H1 (cell line): Measurements from ENCODE around the gene ENTREP3. TPM values are rescaled to one million over a fixed set of nuclear protein-coding genes. Genes with fewer than 3 reads are reported as not detected.

ENCODE experiments used
- CTCF ChIA-PET: fragments of 300-600 bp; sonication (Branson Sonifier 250); formaldehyde crosslinking; loops from one replicate; lab custom pipeline; 2021; ENCODE audit not compliant: partially characterized antibody; lab: Charles Lee
- POLR2A ChIA-PET: fragments of 300-600 bp; sonication (Branson Sonifier 250); formaldehyde crosslinking; loops from one replicate; lab custom pipeline; 2021; ENCODE audit warnings: inconsistent platforms; ENCODE audit not compliant: partially characterized antibody; lab: Charles Lee
- DNase-seq, 2 experiments: peaks; one replicate each; pipeline versions ENCODE4 v3.0.0 to v3.0.0-alpha.2; 2010 to 2022; ENCODE audit warnings: low spot score in 2 of 2, low read depth in 1 of 2, mixed read lengths in 1 of 2
- FAIRE-seq: peaks from 2 replicates; lab custom pipeline; 2011; peaks lifted over from hg19 to GRCh38; lab: Jason Lieb, UNC
- H2AFZ ChIP-seq: 2 replicates; pipeline ENCODE4 v1.8.1; 2012; ENCODE audit warnings: low read length, inconsistent platforms
- H2AK5ac ChIP-seq: 2 replicates; pipeline ENCODE4 v1.6.1; 2013; ENCODE audit warnings: low read depth, low read length
- H2BK120ac ChIP-seq: replicated peaks from 2 replicates; pipeline ENCODE3; 2013; ENCODE audit warnings: low read depth, low read length, inconsistent platforms
- H2BK12ac ChIP-seq: 2 replicates; pipeline ENCODE4 v1.6.1; 2013; ENCODE audit warnings: low read depth, low read length
- H2BK15ac ChIP-seq: 2 replicates; pipeline ENCODE4 v1.6.1; 2013; ENCODE audit warnings: low read length
- H2BK20ac ChIP-seq: 2 replicates; pipeline ENCODE4 v1.6.1; 2013; ENCODE audit warnings: low read length
- H2BK5ac ChIP-seq: 2 replicates; pipeline ENCODE4 v1.6.1; 2013; ENCODE audit warnings: low read depth, low read length
- H3K14ac ChIP-seq: 2 replicates; pipeline ENCODE4 v1.6.1; 2013; ENCODE audit warnings: inconsistent platforms; ENCODE audit not compliant: insufficient read length
- H3K18ac ChIP-seq: 2 replicates; pipeline ENCODE4 v1.6.1; 2013; ENCODE audit warnings: low read length; ENCODE audit errors: extremely low read depth
- H3K23ac ChIP-seq: 2 replicates; pipeline ENCODE4 v1.6.1; 2013; ENCODE audit warnings: inconsistent platforms; ENCODE audit not compliant: insufficient read length
- H3K23me2 ChIP-seq: 2 replicates; pipeline ENCODE4 v1.6.1; 2013; ENCODE audit warnings: low read depth, low read length
- H3K27ac ChIP-seq: 2 replicates; pipeline ENCODE4 v1.6.1; 2011; ENCODE audit warnings: low read depth, low read length, inconsistent platforms
- H3K27me3 ChIP-seq, 4 experiments: replicated peaks in 1 of 4; 1 replicate in 1 of 4; 2 replicates in 3 of 4; pipeline versions ENCODE4 v1.6.1 to v1.8.1; 2011 to 2013; ENCODE audit warnings: low read length in 3 of 4, mild to moderate bottlenecking in 3 of 4, inconsistent platforms in 2 of 4, mixed read lengths in 2 of 4, moderate library complexity in 1 of 4; ENCODE audit not compliant: control insufficient read depth in 3 of 4, insufficient read depth in 3 of 4; ENCODE audit errors: extremely low read depth in 1 of 4
- H3K36me3 ChIP-seq, 4 experiments: 2 replicates each; pipeline versions ENCODE4 v1.6.1 to v1.8.1; 2011 to 2013; ENCODE audit warnings: mild to moderate bottlenecking in 4 of 4, low read length in 3 of 4, moderate library complexity in 2 of 4, control low read depth in 1 of 4, inconsistent platforms in 1 of 4; ENCODE audit not compliant: insufficient read depth in 4 of 4, control insufficient read depth in 2 of 4
- H3K4ac ChIP-seq: replicated peaks from 2 replicates; pipeline ENCODE3; 2013; ENCODE audit warnings: low read length, low read depth, mixed read lengths, inconsistent platforms; ENCODE audit not compliant: insufficient read length
- H3K4me1 ChIP-seq, 4 experiments: replicated peaks in 1 of 4; 1 replicate in 1 of 4; 2 replicates in 3 of 4; pipeline versions ENCODE4 v1.6.1 to v1.8.1; 2011 to 2013; ENCODE audit warnings: low read length in 3 of 4, inconsistent platforms in 2 of 4, mixed read lengths in 1 of 4; ENCODE audit not compliant: insufficient read depth in 4 of 4, control insufficient read depth in 3 of 4
- H3K4me2 ChIP-seq, 2 experiments: 2 replicates each; pipeline versions ENCODE4 v1.6.1 to v1.8.1; 2011 to 2013; ENCODE audit warnings: low read depth in 2 of 2, low read length in 2 of 2, control low read depth in 1 of 2, inconsistent platforms in 1 of 2, mild to moderate bottlenecking in 1 of 2; ENCODE audit not compliant: insufficient read depth in 1 of 2
- H3K4me3 ChIP-seq, 4 experiments: fragments of 200-600, 300-600 bp in 1 of 4; sonication (generic), shearing (Covaris generic), sonication (Bioruptor Twin) in 1 of 4; 2 replicates each; pipeline versions ENCODE4 v1.5.1 to v1.8.1; 2011 to 2016; ENCODE audit warnings: low read length in 4 of 4, low read depth in 3 of 4, control low read depth in 2 of 4, inconsistent platforms in 2 of 4, mild to moderate bottlenecking in 2 of 4, mixed read lengths in 1 of 4, moderate library complexity in 1 of 4; ENCODE audit not compliant: insufficient read depth in 2 of 4; ENCODE audit errors: extremely low read depth in 1 of 4
- H3K56ac ChIP-seq: replicated peaks from 2 replicates; pipeline ENCODE3; 2013; ENCODE audit warnings: low read depth, mild to moderate bottlenecking, mixed read lengths, low read length, inconsistent platforms; ENCODE audit not compliant: insufficient read length
- H3K79me1 ChIP-seq: 2 replicates; pipeline ENCODE4 v1.6.1; 2013; ENCODE audit warnings: low read depth, low read length, control low read depth
- H3K79me2 ChIP-seq, 2 experiments: 2 replicates each; pipeline versions ENCODE4 v1.6.1 to v1.8.1; 2012 to 2013; ENCODE audit warnings: low read length in 2 of 2, mild to moderate bottlenecking in 2 of 2, inconsistent platforms in 1 of 2; ENCODE audit not compliant: insufficient read depth in 2 of 2, control insufficient read depth in 1 of 2
- H3K9ac ChIP-seq, 4 experiments: replicated peaks in 1 of 4; 1 replicate in 1 of 4; 2 replicates in 3 of 4; pipeline versions ENCODE4 v1.6.1 to v1.8.1; 2011 to 2013; ENCODE audit warnings: low read depth in 3 of 4, low read length in 3 of 4, control low read depth in 2 of 4, mild to moderate bottlenecking in 2 of 4, moderate library complexity in 2 of 4, inconsistent platforms in 1 of 4; ENCODE audit errors: extremely low read depth in 1 of 4
- H3K9me3 ChIP-seq, 2 experiments: 2 replicates each; pipeline versions ENCODE4 v1.6.1 to v1.8.1; 2012 to 2013; ENCODE audit warnings: mild to moderate bottlenecking in 2 of 2, moderate library complexity in 2 of 2, control low read depth in 1 of 2, inconsistent platforms in 1 of 2, low read depth in 1 of 2, low read length in 1 of 2, mixed read lengths in 1 of 2; ENCODE audit not compliant: insufficient read depth in 2 of 2
- H4K20me1 ChIP-seq, 2 experiments: replicated peaks in 1 of 2; 2 replicates each; pipeline versions ENCODE3 to v1.8.1; 2011 to 2013; ENCODE audit warnings: inconsistent platforms in 2 of 2, low read length in 2 of 2, mild to moderate bottlenecking in 1 of 2; ENCODE audit not compliant: insufficient read depth in 2 of 2, control insufficient read depth in 1 of 2
- H4K5ac ChIP-seq: 2 replicates; pipeline ENCODE4 v1.6.1; 2013; ENCODE audit warnings: low read length, low read depth, mixed read lengths, inconsistent platforms; ENCODE audit not compliant: insufficient read length
- H4K8ac ChIP-seq: 2 replicates; pipeline ENCODE4 v1.8.0; 2013; ENCODE audit warnings: mild to moderate bottlenecking, moderate library complexity, low read length, inconsistent platforms; ENCODE audit not compliant: insufficient read depth; ENCODE audit errors: extremely low read depth
- H4K91ac ChIP-seq: replicated peaks from 2 replicates; pipeline ENCODE3; 2013; ENCODE audit warnings: low read length, mixed read lengths, inconsistent platforms; ENCODE audit not compliant: insufficient read length
- ATF3 ChIP-seq: IDR thresholded peaks from 2 replicates; pipeline ENCODE4 v1.6.1; 2011; ENCODE audit warnings: low read depth, mild to moderate bottlenecking, low read length; ENCODE audit not compliant: insufficient read depth
- CEBPB ChIP-seq: IDR thresholded peaks from 2 replicates; pipeline ENCODE4 v1.6.1; 2012; ENCODE audit warnings: low read depth, low read length
- NANOG ChIP-seq: IDR thresholded peaks from 2 replicates; pipeline ENCODE4 v1.6.1; 2011; ENCODE audit warnings: low read length, low read depth, mild to moderate bottlenecking, inconsistent platforms; ENCODE audit not compliant: insufficient read depth, poor library complexity, severe bottlenecking
- POLR2A ChIP-seq, 2 experiments: IDR thresholded peaks; 1 replicate in 1 of 2; 2 replicates in 1 of 2; pipeline ENCODE4 v1.6.1; 2011; ENCODE audit warnings: low read depth in 2 of 2, low read length in 2 of 2, mild to moderate bottlenecking in 2 of 2; ENCODE audit errors: control extremely low read depth in 1 of 2
- SP1 ChIP-seq: IDR thresholded peaks from 2 replicates; pipeline ENCODE4 v1.6.1; 2011; ENCODE audit warnings: low read depth, low read length
- SP4 ChIP-seq: IDR thresholded peaks from 2 replicates; pipeline ENCODE4 v1.6.1; 2012; ENCODE audit warnings: low read length, inconsistent platforms
- USF2 ChIP-seq: IDR thresholded peaks from 2 replicates; pipeline ENCODE4 v1.6.1; 2011; ENCODE audit warnings: low read length, improper control_type of control experiment
- WGBS, 2 experiments: shearing (Covaris generic) in 1 of 2; methylation state at CpG; one replicate each; pipeline versions ENCODE4 v1.1.6 to v1.1.7; 2013 to 2015; ENCODE audit warnings: low lambda C conversion rate in 2 of 2, mixed read lengths in 2 of 2, inconsistent platforms in 1 of 2, low coverage in 1 of 2, missing lambda C conversion rate in 1 of 2; ENCODE audit not compliant: insufficient replicate concordance in 2 of 2, insufficient coverage in 1 of 2, insufficient read length in 1 of 2; ENCODE audit errors: extremely low coverage in 1 of 2, missing lambda C conversion rate in 1 of 2; 5-methylcytosine and 5-hydroxymethylcytosine counted together
- polyA plus RNA-seq, 7 experiments: library from polyadenylated mRNA; depleted of rRNA in 3 of 7; stranded (reverse) in 5 of 7; unstranded in 2 of 7; fragments of >200 nt in 5 of 7; fragments of 200-250 nt in 2 of 7; gene quantifications; 1 replicate in 5 of 7; 2 replicates in 1 of 7; 4 replicates in 1 of 7; pipeline versions ENCODE4 v1.2.1 to v1.2.3, GENCODE V29; 2011 to 2013; ENCODE audit warnings: missing spikeins in 2 of 7, mixed read lengths in 2 of 7
- total RNA-seq: library from RNA; stranded (reverse); fragmentation: NEBNext Ultra II Directional; extraction: Animal tissue kit (Norgen Biotek cat#: 25700); gene quantifications from 2 replicates; pipeline ENCODE4 v1.2.1, GENCODE V29; 2021
- TF ChIP-seq, protein P1 (sequence below), 3 experiments: IDR thresholded peaks; 1 replicate in 2 of 3; 2 replicates in 1 of 3; pipeline versions ENCODE4 v1.5.1 to v1.6.1; 2011; ENCODE audit warnings: low read length in 3 of 3, mild to moderate bottlenecking in 3 of 3, inconsistent platforms in 2 of 3, low read depth in 1 of 3, moderate library complexity in 1 of 3; ENCODE audit not compliant: insufficient read depth in 1 of 3; ENCODE audit errors: control extremely low read depth in 1 of 3

The ENTREP3 gene
- total and polyA plus RNA-seq, 2 of the 8 experiments (the other 6 are each of a cell fraction or from before 2014, with no cell fraction given) = 22.8 to 52.2 TPM

GRCh38 chr1:155300553-155301329, 45.5 kb upstream of the ENTREP3 start:
- H3K79me2 ChIP-seq = no peaks in the 10 kb centered on the region
- H3K79me1 ChIP-seq = no peaks in the 10 kb centered on the region
- H3K14ac ChIP-seq = no peak overlapping the region
- H3K4me2 ChIP-seq = no peak overlapping the region
- H3K56ac ChIP-seq = no peak overlapping the region
- H3K23ac ChIP-seq = no peak overlapping the region
- H2BK5ac ChIP-seq = no peak overlapping the region
- H3K4me3 ChIP-seq = no peak overlapping the region
- no peak overlapping the region for H3K18ac ChIP-seq
- no peak overlapping the region for H2BK15ac ChIP-seq
- H3K23me2 ChIP-seq = 0 out of 2 replicates have a peak, but pooled peaks cover under 1% of the 10 kb centered on the region
- H3K36me3 ChIP-seq = no peaks in the 10 kb centered on the region
- ChIA-PET POLR2A (interaction anchor here (1.1 to 2.2 kb wide), 4 partner anchors 34 to 105 kb away, joined by 3 to 6 read pairs (median 4); partner anchors contain the start of gene SCAMP3), CTCF (interaction anchor here (1.4 to 2.9 kb wide), 6 partner anchors 9 to 50 kb away, joined by 4 to 14 read pairs (median 7); no protein-coding TSS in a partner anchor)
- no peak overlapping the region for H2BK12ac ChIP-seq
- 93% methylated on average over 9 of the region's 9 CpGs; no CpG with 5 or more reads in 1 of the 2 experiments for WGBS, 2 experiments
- H2AK5ac ChIP-seq = peak overlapping the region; percentile 65; the same call in 1 of the 2 replicates
- H4K91ac ChIP-seq = no peak overlapping the region
- FAIRE-seq (no peak), DNase-seq (no peak)
- H3K4ac ChIP-seq = no peak overlapping the region
- no peaks in the 10 kb centered on the region for H3K9me3 ChIP-seq
- no peak overlapping the region for H3K9ac ChIP-seq
- no peaks in the 10 kb centered on the region for H4K20me1 ChIP-seq
- no peak overlapping the region for H4K5ac ChIP-seq
- no peak overlapping the region for H2BK20ac ChIP-seq
- H3K27ac ChIP-seq = no peak overlapping the region
- H3K27me3 ChIP-seq = no peaks in the 10 kb centered on the region; a peak in 2 of 7 replicates
- H3K4me1 ChIP-seq = peaks cover 3 to 13% (median 3%) of the 10 kb centered on the region in 4 experiments; a peak in 6 of 7 replicates
- H2AFZ ChIP-seq = no peak overlapping the region
- no peak overlapping the region; the same call in 1 of the 2 replicates for H4K8ac ChIP-seq
- H2BK120ac ChIP-seq = no peak overlapping the region
- no peak for TF ChIP-seq POLR2A (IDR thresholded peaks at IDR 0.05; ENCODE audit: control extremely low read depth in 1 of 2, low read depth in 2 of 2, low read length in 2 of 2)
- TF ChIP-seq CEBPB = no peak
- TF ChIP-seq, protein P1, sequence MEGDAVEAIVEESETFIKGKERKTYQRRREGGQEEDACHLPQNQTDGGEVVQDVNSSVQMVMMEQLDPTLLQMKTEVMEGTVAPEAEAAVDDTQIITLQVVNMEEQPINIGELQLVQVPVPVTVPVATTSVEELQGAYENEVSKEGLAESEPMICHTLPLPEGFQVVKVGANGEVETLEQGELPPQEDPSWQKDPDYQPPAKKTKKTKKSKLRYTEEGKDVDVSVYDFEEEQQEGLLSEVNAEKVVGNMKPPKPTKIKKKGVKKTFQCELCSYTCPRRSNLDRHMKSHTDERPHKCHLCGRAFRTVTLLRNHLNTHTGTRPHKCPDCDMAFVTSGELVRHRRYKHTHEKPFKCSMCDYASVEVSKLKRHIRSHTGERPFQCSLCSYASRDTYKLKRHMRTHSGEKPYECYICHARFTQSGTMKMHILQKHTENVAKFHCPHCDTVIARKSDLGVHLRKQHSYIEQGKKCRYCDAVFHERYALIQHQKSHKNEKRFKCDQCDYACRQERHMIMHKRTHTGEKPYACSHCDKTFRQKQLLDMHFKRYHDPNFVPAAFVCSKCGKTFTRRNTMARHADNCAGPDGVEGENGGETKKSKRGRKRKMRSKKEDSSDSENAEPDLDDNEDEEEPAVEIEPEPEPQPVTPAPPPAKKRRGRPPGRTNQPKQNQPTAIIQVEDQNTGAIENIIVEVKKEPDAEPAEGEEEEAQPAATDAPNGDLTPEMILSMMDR (IDR thresholded peaks at IDR 0.05; ENCODE audit: control extremely low read depth in 1 of 3, insufficient read depth in 1 of 3, low read depth in 1 of 3, low read length in 3 of 3) = no peak
- no peak for TF ChIP-seq USF2
- TF ChIP-seq ATF3 = no peak
- no peak for TF ChIP-seq SP1
- TF ChIP-seq SP4 = no peak
- no peak for TF ChIP-seq NANOG
